HG03280 (cell line): ENCODE data around the gene KATNAL2.

Experiments
- ATAC-seq: cut with Tn5 transposase; IDR thresholded peaks from one replicate; pipeline ENCODE4 v1.9.1; 2021; ENCODE audit warnings: mild to moderate bottlenecking, moderate library complexity; ENCODE audit not compliant: unreplicated experiment

Gene KATNAL2

GRCh38 chr18:46917108-46917802 lies at the start of gene KATNAL2, which contains the start of gene PIAS2:
Gene KATNAL2 (plus strand): TSS chr18:46917602. CDS start chr18:46946873, 29,271 bp downstream.
Gene PIAS2 (minus strand): TSS chr18:46917507. CDS start chr18:46917345, 162 bp downstream.
- peak; percentile 89 for ATAC-seq

DNA sequence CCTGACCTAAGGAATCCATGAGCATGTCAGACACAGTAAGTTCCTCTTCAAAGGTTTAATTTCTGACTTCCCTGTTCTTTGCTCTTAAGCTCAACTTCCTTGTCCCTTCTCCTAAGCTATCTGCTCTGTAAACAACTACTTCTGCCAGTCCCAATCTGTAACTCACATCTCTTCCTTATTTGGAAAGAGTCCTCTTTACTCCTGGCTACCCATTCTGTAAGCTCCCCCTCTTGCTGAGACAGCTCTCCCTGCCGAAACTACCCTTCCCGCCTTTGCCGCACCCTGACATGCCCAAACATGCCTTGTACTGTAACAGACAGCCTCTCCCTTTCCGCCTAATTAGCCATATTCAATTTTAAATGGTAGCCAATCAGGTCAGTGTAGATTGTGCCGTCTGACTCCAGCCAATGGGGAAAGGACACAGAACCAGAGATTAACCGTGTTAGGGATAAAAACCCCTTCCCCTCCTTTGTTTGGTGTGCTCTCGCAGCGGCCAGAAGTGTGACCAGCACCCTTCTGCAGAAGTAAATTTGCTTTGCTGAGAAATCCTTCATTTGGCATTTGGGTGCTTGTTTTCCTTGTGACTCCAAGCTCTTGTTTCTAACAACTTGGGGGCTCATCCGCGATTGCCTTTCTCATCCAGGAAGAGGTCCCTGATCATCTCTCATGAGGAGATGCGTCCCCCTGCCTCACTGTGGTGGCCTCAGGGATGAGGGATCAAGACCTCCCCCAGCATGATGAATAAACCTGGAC lies 49.1 kb upstream of the KATNAL2 start:
- no peak for ATAC-seq

- ATAC-seq, result no peak
These were observed 39.9 kb upstream of the KATNAL2 start for GRCh38 chr18:46877329-46877987.

- no peak for ATAC-seq
These were observed 34.2 kb upstream of the KATNAL2 start for GRCh38 chr18:46883180-46883579.

GRCh38 chr18:46886893-46887292 lies 30.5 kb upstream of the KATNAL2 start:
- ATAC-seq, result no peak

DNA sequence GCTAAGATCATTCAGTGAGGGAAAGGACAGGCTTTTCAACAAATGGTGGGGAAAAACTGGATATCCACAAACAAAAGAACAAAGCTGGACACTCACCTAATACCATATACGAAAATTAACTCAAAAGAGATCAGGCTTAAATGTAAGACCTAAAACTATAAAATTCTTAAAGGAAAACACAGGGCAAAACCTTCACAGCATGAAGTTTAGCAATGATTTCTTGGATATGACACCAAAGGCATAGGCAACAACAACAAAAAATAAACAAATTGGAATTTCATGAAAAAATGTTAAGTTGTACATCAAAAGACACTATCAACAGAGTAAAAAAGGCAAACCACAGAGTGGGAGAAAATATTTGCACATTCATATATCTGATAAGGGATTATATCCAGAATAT lies 28.4 kb upstream of the KATNAL2 start:
- ATAC-seq, result no peak

DNA sequence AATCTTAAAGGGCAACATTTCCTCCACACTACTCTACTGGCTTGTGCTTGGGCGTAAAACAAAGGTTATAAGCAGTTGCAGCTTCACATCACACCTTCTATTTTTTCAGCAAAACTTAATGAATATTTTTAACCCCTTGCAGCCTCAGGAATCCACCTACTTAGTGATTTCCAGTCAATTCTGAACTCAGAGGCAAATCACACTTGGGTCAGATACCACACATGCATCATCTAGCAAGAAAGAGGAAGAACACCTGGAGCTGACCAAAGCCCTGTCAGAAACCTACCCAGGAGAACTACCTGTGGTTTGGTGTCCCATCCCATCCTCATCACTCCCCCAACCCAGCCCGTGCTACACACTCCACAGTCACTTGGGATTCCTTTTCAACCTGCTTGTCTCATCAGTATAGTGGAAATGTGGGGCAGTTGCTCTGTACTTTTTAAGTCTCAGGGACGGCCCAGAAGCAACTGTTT lies 25.6 kb upstream of the KATNAL2 start:
- peak; percentile 77 for ATAC-seq

DNA sequence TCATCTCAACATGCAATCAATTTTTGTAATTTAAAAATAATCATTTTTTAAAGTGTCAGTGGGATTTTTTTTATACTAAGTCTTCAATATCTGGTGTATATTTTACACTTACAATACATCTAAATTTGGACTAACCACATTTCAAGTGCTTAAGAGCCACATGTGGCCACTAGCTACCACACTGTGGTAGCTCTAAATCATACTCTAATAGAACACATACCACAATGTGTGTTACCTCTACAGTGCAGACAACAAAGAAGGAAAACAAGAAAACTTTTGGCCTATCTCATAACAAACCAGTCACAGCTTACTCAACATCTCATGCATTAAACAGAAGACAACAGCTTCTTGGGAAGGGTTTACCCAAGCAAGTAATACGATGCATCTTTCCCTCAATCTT lies 24.6 kb upstream of the KATNAL2 start:
- peak; percentile 36 for ATAC-seq

GRCh38 chr18:46893360-46893759 lies 24.0 kb upstream of the KATNAL2 start:
- no peak for ATAC-seq

GRCh38 chr18:46894124-46894523 lies 23.3 kb upstream of the KATNAL2 start:
- ATAC-seq, result no peak

GRCh38 chr18:46899274-46899948 lies 18.0 kb upstream of the KATNAL2 start:
- no peak for ATAC-seq

DNA sequence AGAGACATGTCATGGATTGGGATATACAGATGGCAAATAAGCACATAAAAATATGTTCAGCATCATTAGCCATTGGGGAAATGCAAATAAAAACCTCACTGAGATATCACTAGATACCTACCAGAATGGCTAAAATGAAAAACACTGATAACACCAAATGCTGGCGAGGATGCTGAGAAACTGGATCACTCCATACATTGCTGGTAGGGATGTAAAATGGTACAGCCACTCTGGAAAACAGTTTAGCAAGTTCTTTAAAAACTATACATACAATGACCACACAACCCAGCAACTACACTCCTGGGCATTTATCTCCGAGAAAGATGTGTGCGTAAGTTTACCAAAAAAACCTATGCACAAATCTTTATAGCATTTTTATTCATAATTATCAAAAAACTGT lies 14.0 kb upstream of the KATNAL2 start:
- no peak for ATAC-seq

DNA sequence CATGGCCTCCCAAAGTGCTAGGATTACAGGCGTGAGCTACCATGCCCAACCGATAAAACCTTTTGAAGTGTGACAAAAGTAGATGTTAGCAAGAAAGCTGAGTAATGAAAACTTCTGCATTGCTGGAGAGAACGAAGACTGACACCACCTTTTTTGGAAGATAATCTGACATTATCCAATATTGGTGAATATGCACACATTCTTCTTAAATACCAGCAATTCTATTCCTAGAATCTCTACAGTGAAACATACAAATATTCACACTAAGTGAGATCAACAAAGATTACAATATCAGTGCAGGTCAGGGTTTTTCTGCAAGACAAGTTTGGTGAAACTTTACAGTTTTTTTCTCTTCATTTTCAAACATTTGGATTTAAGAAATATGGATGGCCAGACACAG lies 7.9 kb upstream of the KATNAL2 start:
- ATAC-seq, result no peak

GRCh38 chr18:46910856-46911255 lies 6.5 kb upstream of the KATNAL2 start:
- no peak for ATAC-seq

DNA sequence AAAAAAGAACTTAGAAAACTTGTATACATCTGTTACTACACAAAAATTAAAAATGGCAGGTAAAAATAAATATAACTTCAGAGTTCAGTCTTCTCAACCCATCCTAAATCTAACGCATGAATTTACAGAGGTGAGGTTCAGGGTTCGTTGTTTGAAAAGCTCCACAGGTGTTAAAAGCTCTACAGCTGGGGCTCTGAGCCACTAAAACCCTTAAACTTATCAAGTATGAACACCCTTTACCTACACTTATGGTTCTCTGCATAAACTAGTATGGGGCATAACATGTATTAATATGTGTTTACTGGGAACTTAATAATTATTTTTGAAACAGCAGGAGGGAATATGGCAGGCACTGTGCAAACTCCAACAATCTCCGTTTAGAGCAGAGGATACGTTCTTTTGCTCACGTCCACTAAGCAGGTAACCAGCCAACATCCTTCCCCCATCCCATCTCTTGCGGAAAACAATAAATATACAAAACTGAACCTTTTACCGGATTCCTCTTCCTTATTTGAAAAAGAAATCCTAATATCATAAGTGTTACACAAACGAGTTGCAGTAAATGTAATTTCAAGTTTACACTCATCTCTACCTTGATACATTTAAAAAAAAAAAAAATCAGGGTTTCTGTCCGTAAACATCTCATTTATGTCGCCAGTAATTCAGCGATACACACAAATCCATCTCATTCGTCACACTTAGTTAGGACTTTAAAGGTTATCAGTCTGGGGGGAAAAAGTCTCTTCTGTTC lies 1.4 kb upstream of the KATNAL2 start:
- no peak for ATAC-seq

DNA sequence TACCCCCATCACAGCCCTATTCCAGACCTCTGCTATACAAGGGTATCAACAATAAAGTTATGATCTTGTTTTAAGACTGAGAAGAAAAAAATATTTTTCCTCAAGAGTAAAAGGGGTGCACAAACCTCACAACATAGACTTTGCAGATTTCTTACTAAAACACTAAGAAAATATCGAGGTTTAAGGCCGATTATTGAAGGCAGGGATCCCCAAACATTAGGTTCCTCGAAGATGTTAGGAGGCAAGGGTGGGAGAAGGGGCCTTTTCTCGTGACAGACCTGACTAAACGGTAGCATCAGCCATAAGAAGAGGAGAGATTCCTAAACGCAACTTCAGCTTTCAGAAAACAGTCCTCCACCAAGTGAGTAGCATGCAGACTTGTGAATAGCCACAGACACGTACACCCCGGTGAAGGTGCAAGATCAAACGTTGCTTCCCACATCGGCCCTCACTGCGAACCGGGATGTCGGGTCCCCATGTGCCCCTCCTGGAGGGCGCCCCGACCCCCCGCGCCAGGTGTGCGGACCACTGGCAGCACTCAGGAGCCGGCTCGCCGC lies 773 bp upstream of the KATNAL2 start:
- ATAC-seq, result no peak

DNA sequence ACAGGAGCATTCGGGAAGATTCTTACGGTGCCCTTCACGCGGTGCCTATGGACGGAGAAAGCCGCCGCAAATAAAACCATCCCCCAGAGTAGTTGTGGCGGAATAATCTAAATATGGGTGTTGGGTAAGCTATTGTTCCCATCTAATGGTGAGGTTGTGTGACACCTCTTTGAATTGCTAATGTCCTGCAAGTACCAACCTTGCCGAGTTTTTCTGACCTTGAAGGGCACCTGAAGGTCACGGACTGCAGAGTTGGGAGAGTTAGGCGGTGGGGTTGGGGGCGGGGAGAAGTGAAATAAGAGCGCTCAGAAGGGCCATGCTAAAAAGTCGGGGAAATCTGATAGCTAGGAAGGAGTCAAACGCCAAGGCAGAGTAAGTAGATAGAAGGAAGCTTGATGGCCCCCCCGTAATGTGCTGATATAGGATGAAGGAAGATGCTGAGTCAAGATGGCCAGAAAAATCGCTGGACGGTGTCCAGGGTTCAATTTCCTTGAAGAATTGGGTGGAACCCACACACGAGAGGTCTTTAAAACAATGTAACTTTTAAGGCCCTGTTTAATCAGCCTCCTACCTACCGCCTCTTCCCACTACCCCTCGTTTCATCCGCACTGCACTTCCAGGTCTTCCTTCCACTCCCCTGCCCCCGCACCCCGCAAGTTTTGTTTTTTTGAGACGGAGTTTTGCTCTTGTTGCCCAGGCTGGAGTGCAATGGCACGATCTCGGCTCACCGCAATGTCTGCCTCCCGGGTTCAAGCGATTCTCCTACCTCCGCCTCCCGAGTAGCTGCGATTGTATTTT lies 600 bp downstream of the KATNAL2 start:
- ATAC-seq, result peak; percentile 16

DNA sequence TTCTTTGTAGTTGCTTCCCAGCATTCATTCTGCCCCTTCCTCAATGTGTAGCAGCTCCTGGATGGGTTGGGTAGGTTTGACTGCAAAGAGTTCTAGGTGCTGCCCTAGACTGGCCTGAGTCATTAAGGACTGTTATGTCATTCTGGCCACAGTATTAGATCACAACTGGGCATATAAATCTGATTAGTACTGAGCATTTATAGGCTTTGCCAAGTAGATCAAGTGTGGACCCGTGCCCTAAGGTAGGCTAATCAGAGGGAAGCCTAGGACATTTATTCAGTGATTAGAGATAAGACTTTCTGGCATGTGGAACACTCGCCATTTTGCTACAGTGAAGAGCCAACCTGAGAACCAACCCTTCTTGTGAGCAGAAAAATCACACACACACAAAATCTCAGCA lies 2.7 kb downstream of the KATNAL2 start:
- no peak for ATAC-seq

DNA sequence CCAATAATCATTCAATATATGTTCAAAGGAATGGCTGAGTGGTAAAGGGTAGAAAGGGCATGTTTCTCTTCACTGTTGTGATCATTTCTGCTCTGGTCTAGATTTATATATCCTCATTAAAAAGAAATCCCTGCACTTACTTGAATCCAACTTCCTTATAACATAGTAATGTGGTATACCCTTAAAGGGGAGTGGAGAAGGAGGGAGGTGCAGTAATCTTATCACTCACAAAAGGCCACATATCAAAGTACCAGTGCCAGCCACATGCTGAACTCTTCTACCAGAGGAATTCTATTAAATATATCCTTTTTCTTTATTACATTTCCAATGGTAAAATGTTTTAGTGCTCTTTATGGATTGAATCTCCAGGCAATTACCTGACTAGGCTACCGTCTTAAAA lies 3.3 kb downstream of the KATNAL2 start:
- ATAC-seq, result no peak
